Esophagus muscularis mucosa (tissue), 4 donors: ENCODE results near the gene AKAP12. TPM values are rescaled to one million over a fixed set of nuclear protein-coding genes. Genes with fewer than 3 reads are reported as not detected.

Experiments used
- DNase-seq: peaks from one replicate; pipeline ENCODE4 v3.0.0-alpha.2; 2017; ENCODE audit errors: extremely low spot score
- H3K27ac ChIP-seq, 4 donors: fragments of 200-600 bp; sonication (generic); replicated peaks in 1 of 4; 1 replicate in 3 of 4; 2 replicates in 1 of 4; pipeline ENCODE4 v1.5.1; 2016 to 2019; ENCODE audit warnings: mild to moderate bottlenecking in 1 of 4
- H3K27me3 ChIP-seq, 4 donors: fragments of 200-600 bp; sonication (generic); one replicate each; pipeline versions ENCODE4 v1.5.1 to v1.6.0; 2016 to 2019
- H3K36me3 ChIP-seq, 4 donors: fragments of 200-600 bp; sonication (generic); one replicate each; pipeline ENCODE4 v1.5.1; 2016 to 2019
- H3K4me1 ChIP-seq, 4 donors: fragments of 200-600 bp; sonication (generic); one replicate each; pipeline ENCODE4 v1.5.1; 2016 to 2019
- H3K4me3 ChIP-seq, 4 donors: fragments of 200-600 bp; sonication (generic); 1 replicate in 2 of 4; 2 replicates in 2 of 4; pipeline ENCODE4 v1.5.1; 2016 to 2019; ENCODE audit warnings: mild to moderate bottlenecking in 4 of 4, moderate library complexity in 1 of 4
- H3K9me3 ChIP-seq, 4 donors: fragments of 200-600 bp; sonication (generic); 1 replicate in 3 of 4; 2 replicates in 1 of 4; pipeline ENCODE4 v1.5.1; 2016 to 2019
- EP300 ChIP-seq: sonication (generic); formaldehyde crosslinking; IDR thresholded peaks from one replicate; pipeline ENCODE4 v1.6.1; 2017; ENCODE audit warnings: antibody characterized with exemption
- POLR2A ChIP-seq: fragments of 450-650 bp; IDR thresholded peaks from one replicate; pipeline ENCODE4 v1.6.1; 2017; ENCODE audit warnings: antibody characterized with exemption, moderate library complexity, mild to moderate bottlenecking, low read depth
- POLR2AphosphoS5 ChIP-seq, 2 donors: sonication (generic); formaldehyde crosslinking; IDR thresholded peaks; one replicate each; pipeline ENCODE4 v1.6.1; 2017; ENCODE audit warnings: antibody characterized with exemption in 2 of 2
- WGBS: methylation state at CpG from one replicate; pipeline ENCODE4 v1.1.5; 2018; 5-methylcytosine and 5-hydroxymethylcytosine counted together
- intact Hi-C: fragments of 100-400 bp; cut with DNase I; formaldehyde crosslinking; loops from one replicate; pipeline ENCODE4 v1.15.1; 2023
- total RNA-seq, 4 donors: library from RNA; depleted of rRNA; stranded (reverse); fragments of >200 nt; gene quantifications; one replicate each; pipeline versions ENCODE4 v1.1.0 to v1.2.1, GENCODE V29; 2016
- TF ChIP-seq, protein P1 (sequence below), 3 experiments: fragments of 200-600 bp in 2 of 3; fragments of 450-650 bp in 1 of 3; sonication (generic) in 2 of 3; IDR thresholded peaks; one replicate each; pipeline ENCODE4 v1.5.1; 2017 to 2019; ENCODE audit warnings: antibody characterized with exemption in 3 of 3, mild to moderate bottlenecking in 2 of 3, moderate library complexity in 1 of 3

The AKAP12 gene
- total RNA-seq, 4 donors from 2014 or later: 108 to 215 (median 187) TPM

DNA sequence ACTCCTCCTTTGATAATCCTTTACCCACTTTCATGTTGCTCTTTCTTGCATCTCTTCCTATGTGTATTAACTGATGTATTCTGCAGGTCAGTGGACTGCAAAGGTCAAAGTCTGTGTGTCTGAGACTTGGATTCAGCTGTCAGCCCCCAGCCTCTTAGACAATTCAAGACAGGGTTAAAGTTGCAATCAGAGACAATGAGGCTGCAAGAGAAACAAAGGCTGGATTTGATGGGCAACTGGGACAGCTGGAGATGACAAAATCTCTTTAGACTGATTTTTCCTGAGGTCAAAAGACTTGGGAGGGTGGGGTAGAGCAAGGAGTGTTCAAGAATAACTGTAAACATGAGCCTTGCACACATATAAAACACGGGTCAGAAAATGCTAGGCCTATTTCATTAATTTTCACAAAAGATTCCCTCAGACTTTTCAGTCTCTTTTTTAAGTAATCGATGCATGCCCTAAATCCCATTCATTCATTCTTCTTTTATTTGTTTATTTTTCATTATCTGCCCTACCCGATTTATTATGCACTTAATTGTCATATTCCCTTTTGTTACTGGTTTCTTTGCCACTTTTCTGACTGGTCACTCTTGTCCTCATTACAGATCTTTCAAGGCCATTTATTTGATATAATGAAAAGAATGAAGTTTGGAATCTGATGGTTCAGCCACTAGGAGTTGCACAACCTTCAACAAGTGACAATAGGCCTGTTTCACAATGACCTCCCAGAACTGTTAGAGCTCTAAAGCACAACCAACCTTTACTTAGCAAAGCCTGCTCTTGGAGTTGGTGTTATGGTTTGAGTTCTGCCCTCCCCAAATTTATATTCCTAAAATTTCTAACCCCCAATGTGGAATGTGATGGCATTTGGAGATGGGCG is 33.8 kb upstream of the AKAP12 start:
- intact Hi-C loops: no loop called here

DNA sequence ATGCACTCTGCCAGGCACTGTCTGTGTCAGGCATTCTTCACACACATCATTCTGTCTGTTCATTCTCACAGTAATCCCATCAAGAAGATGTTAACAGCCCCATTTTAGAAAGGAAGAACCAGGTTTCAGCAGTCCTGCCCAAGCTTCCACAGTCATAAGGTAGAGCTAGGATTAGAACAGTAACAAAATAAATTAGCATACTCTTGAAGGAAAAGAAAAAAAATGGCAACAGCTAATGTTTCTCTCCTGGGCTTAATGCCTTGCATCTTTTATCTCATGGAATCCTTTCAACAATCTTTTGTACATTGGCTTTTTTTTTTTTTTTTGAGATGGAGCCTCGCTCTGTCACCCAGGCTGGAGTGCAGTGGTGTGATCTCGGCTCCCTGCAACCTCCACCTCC is 32.1 kb upstream of the AKAP12 start:
- TF ChIP-seq POLR2AphosphoS5 (IDR thresholded peaks at IDR 0.05) (no peak), EP300 (no peak)
- H3K4me1 ChIP-seq: peaks cover 0 to 9% (median 6%) of the 10 kb centered on the region in 4 donors
- no peaks in the 10 kb centered on the region for H3K27me3 ChIP-seq
- intact Hi-C loops: no loop called here
- peaks cover 0 to 10% (median 0%) of the 10 kb centered on the region in 4 donors for H3K9me3 ChIP-seq
- H3K4me3 ChIP-seq: no peak overlapping the region
- DNase-seq: no peak
- 96% methylated on average over 2 of the region's 2 CpGs for WGBS
- no peak overlapping the region for H3K27ac ChIP-seq
- no peaks in the 10 kb centered on the region for H3K36me3 ChIP-seq

More for the DNA sequence above, 33.8 kb upstream of the AKAP12 start:
- peaks cover 0 to 9% (median 6%) of the 10 kb centered on the region in 4 donors for H3K4me1 ChIP-seq
- H3K27ac ChIP-seq: no peak overlapping the region
- 89% methylated on average over 4 of the region's 4 CpGs for WGBS
- no peaks in the 10 kb centered on the region for H3K27me3 ChIP-seq
- no peak for TF ChIP-seq EP300
- no peak for TF ChIP-seq POLR2A
- no peak for TF ChIP-seq POLR2AphosphoS5 (IDR thresholded peaks at IDR 0.05)
- TF ChIP-seq, protein P1, sequence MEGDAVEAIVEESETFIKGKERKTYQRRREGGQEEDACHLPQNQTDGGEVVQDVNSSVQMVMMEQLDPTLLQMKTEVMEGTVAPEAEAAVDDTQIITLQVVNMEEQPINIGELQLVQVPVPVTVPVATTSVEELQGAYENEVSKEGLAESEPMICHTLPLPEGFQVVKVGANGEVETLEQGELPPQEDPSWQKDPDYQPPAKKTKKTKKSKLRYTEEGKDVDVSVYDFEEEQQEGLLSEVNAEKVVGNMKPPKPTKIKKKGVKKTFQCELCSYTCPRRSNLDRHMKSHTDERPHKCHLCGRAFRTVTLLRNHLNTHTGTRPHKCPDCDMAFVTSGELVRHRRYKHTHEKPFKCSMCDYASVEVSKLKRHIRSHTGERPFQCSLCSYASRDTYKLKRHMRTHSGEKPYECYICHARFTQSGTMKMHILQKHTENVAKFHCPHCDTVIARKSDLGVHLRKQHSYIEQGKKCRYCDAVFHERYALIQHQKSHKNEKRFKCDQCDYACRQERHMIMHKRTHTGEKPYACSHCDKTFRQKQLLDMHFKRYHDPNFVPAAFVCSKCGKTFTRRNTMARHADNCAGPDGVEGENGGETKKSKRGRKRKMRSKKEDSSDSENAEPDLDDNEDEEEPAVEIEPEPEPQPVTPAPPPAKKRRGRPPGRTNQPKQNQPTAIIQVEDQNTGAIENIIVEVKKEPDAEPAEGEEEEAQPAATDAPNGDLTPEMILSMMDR (IDR thresholded peaks at IDR 0.05): no peak
- no peak for DNase-seq
- peaks cover 0 to 7% (median 0%) of the 10 kb centered on the region in 4 donors for H3K9me3 ChIP-seq
- H3K4me3 ChIP-seq: no peak overlapping the region
- H3K36me3 ChIP-seq: no peaks in the 10 kb centered on the region

DNA sequence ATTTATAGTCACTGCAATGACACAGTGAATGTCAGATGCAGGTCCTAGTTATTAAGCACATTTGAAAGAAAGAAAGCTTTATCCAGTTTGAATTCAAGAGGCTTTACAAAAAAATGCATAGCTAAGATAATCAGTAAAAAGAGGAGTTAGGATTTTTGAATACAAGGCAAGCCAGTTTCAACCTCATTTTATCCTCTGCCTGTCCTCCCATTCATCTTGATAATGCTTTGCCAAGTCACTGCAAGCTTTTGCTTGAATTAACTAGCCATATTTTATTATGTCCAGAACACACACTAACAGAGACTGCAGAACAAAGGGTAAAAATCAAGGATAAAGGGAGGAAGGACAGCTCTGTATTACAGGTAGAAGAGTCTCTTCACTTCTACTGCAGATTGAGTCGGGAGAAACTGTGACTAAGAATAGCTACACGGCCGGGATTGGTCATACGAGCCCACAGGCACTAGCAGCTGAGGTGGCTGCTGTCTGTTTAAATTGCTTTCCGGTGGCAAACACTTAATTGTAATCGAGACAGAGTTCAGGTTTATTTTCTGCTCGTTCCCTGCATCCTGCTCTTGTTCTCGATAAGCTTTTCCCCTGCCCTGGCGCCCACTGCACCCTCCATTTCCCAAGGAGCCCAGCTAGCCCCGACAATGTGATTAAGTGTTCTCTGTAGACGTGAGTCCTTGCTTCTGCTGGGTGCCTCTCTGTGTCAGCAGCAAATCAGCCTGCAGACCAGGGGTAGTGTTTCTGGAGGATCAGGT is 30.5 kb upstream of the AKAP12 start:
- peaks cover 0 to 9% (median 6%) of the 10 kb centered on the region in 4 donors for H3K4me1 ChIP-seq
- peaks cover 0 to 10% (median 0%) of the 10 kb centered on the region in 4 donors for H3K9me3 ChIP-seq
- H3K27ac ChIP-seq: no peak overlapping the region
- H3K4me3 ChIP-seq: no peak overlapping the region
- TF ChIP-seq POLR2A (no peak), POLR2AphosphoS5 (IDR thresholded peaks at IDR 0.05) (no peak)
- H3K27me3 ChIP-seq: no peaks in the 10 kb centered on the region
- whole genome bisulfite sequencing: 31% methylated on average over 11 of the region's 11 CpGs
- no peak for DNase-seq
- intact Hi-C loops: no loop called here
- no peaks in the 10 kb centered on the region for H3K36me3 ChIP-seq

DNA sequence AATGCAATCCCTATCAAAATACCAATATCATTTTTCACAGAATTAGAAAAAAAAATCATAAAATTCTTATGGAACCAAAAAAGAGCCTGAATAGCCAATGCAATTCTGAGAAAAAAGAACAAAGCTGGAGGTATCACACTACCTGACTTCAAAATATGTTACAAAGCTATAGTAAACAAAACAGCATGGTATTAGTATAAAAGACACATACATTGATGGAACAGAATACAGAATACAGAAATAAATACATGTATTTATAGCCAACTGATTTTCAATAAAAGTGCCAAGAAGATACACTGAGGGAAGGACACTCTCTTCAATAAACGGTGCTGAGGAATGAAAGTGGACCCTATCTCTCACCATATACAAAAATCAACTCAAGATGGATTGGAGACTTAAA is 28.7 kb upstream of the AKAP12 start:
- no peaks in the 10 kb centered on the region for H3K27me3 ChIP-seq
- DNase-seq: no peak
- no peak overlapping the region for H3K4me3 ChIP-seq
- peaks cover 0 to 10% (median 0%) of the 10 kb centered on the region in 4 donors for H3K9me3 ChIP-seq
- no peak overlapping the region for H3K27ac ChIP-seq
- H3K36me3 ChIP-seq: no peaks in the 10 kb centered on the region
- peaks cover 0 to 9% (median 6%) of the 10 kb centered on the region in 4 donors for H3K4me1 ChIP-seq
- 90% methylated on average over 1 of the region's 1 CpG for WGBS
- TF ChIP-seq POLR2AphosphoS5 (IDR thresholded peaks at IDR 0.05) (no peak), POLR2A (no peak), EP300 (no peak)
- TF ChIP-seq, protein P1 (IDR thresholded peaks at IDR 0.05): no peak
- intact Hi-C loops: no loop called here

DNA sequence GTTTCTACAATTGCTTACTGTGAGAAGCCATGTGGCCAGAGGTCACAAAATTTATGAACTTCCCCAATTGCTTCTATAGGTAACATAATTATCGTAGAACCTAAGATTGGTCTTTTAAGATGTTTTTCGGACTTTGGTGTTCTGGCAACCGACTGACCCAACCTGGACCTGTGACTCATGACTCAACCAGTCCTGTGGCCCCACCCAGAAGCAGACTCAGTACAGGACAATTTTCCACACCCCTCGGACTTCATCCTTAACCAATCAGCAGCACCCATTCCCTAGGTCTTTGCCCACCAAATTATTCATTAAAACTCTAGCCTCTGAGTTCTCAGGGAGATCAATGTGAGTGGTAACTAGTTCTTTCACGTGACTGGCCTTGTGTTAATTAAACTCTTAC is 26.4 kb upstream of the AKAP12 start:
- no peaks in the 10 kb centered on the region for H3K27me3 ChIP-seq
- peaks cover 0 to 10% (median 0%) of the 10 kb centered on the region in 4 donors for H3K9me3 ChIP-seq
- no peaks in the 10 kb centered on the region for H3K36me3 ChIP-seq
- H3K4me3 ChIP-seq: no peak overlapping the region
- no peak for DNase-seq
- H3K4me1 ChIP-seq: peaks cover 0 to 9% (median 6%) of the 10 kb centered on the region in 4 donors
- TF ChIP-seq, protein P1 (IDR thresholded peaks at IDR 0.05): no peak
- no peak for TF ChIP-seq EP300
- no peak for TF ChIP-seq POLR2A
- no peak for TF ChIP-seq POLR2AphosphoS5 (IDR thresholded peaks at IDR 0.05)
- H3K27ac ChIP-seq: no peak overlapping the region
- intact Hi-C loops: no loop called here
- 89% methylated on average over 5 of the region's 5 CpGs for WGBS
